K562 (cell line): ENCODE data around the gene STS. TPM values are rescaled to one million over a fixed set of nuclear protein-coding genes. Genes with fewer than 3 reads are reported as not detected.

Experiments used
- ATAC-seq: fragments of 200-7000 bp; cut with Tn5 transposase; 3 replicates; pipeline ENCODE4 v1.9.1; 2020; ENCODE audit warnings: moderate library complexity
- BruUV-seq: library from RNA; stranded (reverse); fragments of 400-500 nt; replicated peaks from 2 replicates; lab custom pipeline; 2021; lab: Mats Ljungman, UMichigan
- CTCF ChIA-PET: fragments of 300-600 bp; formaldehyde crosslinking; extraction: SDS; loops from one replicate; lab custom pipeline; 2021; ENCODE audit warnings: low intra/inter-chr PET ratio; lab: Yijun Ruan, JAX
- POLR2A ChIA-PET: fragments of 300-600, 350-650 bp; sonication (Branson Sonifier 250); formaldehyde crosslinking; extraction: SDS; loops from one replicate; lab custom pipeline; 2021; ENCODE audit warnings: antibody characterized with exemption, inconsistent platforms; lab: Yijun Ruan, JAX
- DNase-seq, 4 experiments: peaks; one replicate each; pipeline versions ENCODE4 v3.0.0 to v3.0.0-alpha.2; 2011 to 2018; ENCODE audit warnings: low spot score in 3 of 4, mixed read lengths in 3 of 4; ENCODE audit errors: extremely low read depth in 1 of 4
- FAIRE-seq: peaks from 2 replicates; lab custom pipeline; 2011; peaks lifted over from hg19 to GRCh38; lab: Jason Lieb, UNC
- H2AFZ ChIP-seq: 2 replicates; pipeline ENCODE4 v1.6.0; 2011; ENCODE audit warnings: low read depth, low read length, control low read depth, inconsistent platforms
- H3K27ac ChIP-seq: fragments of 200-600 bp; 3 replicates; pipeline ENCODE4 v1.8.0; 2011; ENCODE audit warnings: low read depth, mild to moderate bottlenecking, control low read depth, inconsistent platforms, low read length, moderate library complexity, mixed read lengths; ENCODE audit errors: extremely low read depth
- H3K27me3 ChIP-seq, 2 experiments: fragments of 300-600 bp in 1 of 2; 2 replicates in 1 of 2; 3 replicates in 1 of 2; pipeline versions ENCODE4 v1.6.0 to v1.8.0; 2011; ENCODE audit warnings: inconsistent platforms in 2 of 2, low read length in 2 of 2, mild to moderate bottlenecking in 1 of 2, mixed read lengths in 1 of 2, moderate library complexity in 1 of 2; ENCODE audit not compliant: control insufficient read depth in 2 of 2, insufficient read depth in 2 of 2
- H3K36me3 ChIP-seq: fragments of 300-600 bp; 3 replicates; pipeline ENCODE4 v1.8.0; 2011; ENCODE audit warnings: mild to moderate bottlenecking, low read length, inconsistent platforms; ENCODE audit not compliant: control insufficient read depth, insufficient read depth
- H3K4me1 ChIP-seq, 2 experiments: fragments of 200-600 bp in 1 of 2; replicated peaks in 1 of 2; 2 replicates in 1 of 2; 3 replicates in 1 of 2; pipeline versions ENCODE4 v1.5.1 to v1.8.0; 2011; ENCODE audit warnings: inconsistent platforms in 2 of 2, low read length in 2 of 2, mild to moderate bottlenecking in 1 of 2, mixed read lengths in 1 of 2, moderate library complexity in 1 of 2; ENCODE audit not compliant: control insufficient read depth in 2 of 2, insufficient read depth in 2 of 2
- H3K4me2 ChIP-seq: 2 replicates; pipeline ENCODE4 v1.6.1; 2011; ENCODE audit warnings: low read length, control low read depth, inconsistent platforms, mixed read lengths; ENCODE audit not compliant: insufficient read depth
- H3K4me3 ChIP-seq: fragments of 200-600 bp; sonication (generic), shearing (Covaris generic); 2 replicates; pipeline ENCODE4 v1.5.1; 2016; ENCODE audit warnings: control low read depth, inconsistent platforms
- H3K79me2 ChIP-seq: fragments of 200-600 bp; 3 replicates; pipeline ENCODE4 v1.8.0; 2011; ENCODE audit warnings: low read length, inconsistent platforms; ENCODE audit not compliant: control insufficient read depth, insufficient read depth
- H3K9ac ChIP-seq, 2 experiments: 2 replicates each; pipeline versions ENCODE4 v1.6.0 to v1.6.1; 2011; ENCODE audit warnings: low read depth in 2 of 2, low read length in 2 of 2, control low read depth in 1 of 2, inconsistent platforms in 1 of 2, mild to moderate bottlenecking in 1 of 2, mixed read lengths in 1 of 2; ENCODE audit not compliant: insufficient read depth in 1 of 2
- H3K9me1 ChIP-seq: one replicate; pipeline ENCODE4 v1.6.0; 2011; ENCODE audit warnings: inconsistent platforms, mild to moderate bottlenecking, low read length, moderate library complexity; ENCODE audit not compliant: control insufficient read depth, insufficient read depth
- H3K9me3 ChIP-seq: replicated peaks from 2 replicates; pipeline ENCODE4 v1.5.1; 2011; ENCODE audit warnings: low read depth, low read length, inconsistent platforms; ENCODE audit not compliant: control insufficient read depth, insufficient read depth
- H4K20me1 ChIP-seq: replicated peaks from 2 replicates; pipeline ENCODE4 v1.6.1; 2011; ENCODE audit warnings: low read length, inconsistent platforms, mixed read lengths; ENCODE audit not compliant: control insufficient read depth, insufficient read depth
- MTA1 ChIP-seq: fragments of 450-650 bp; IDR thresholded peaks from 2 replicates; pipeline ENCODE4 v1.6.1; 2017; ENCODE audit warnings: borderline replicate concordance
- ZNF512 ChIP-seq: IDR thresholded peaks from 2 replicates; pipeline ENCODE4 v1.6.1; 2016; ENCODE audit warnings: missing genetic modification characterization, missing compliant biosample characterization
- WGBS: fragments of 100-300 bp; shearing (Covaris generic); methylation state at CpG from one replicate; pipeline ENCODE4 v1.1.6; 2016; ENCODE audit warnings: low coverage, mixed read lengths; ENCODE audit not compliant: insufficient coverage; ENCODE audit errors: missing lambda C conversion rate; 5-methylcytosine and 5-hydroxymethylcytosine counted together
- in situ Hi-C: fragments of 300-500 bp; cut with MboI; formaldehyde crosslinking; loops from 4 replicates; pipeline ENCODE4 v1.15.0; 2018; ENCODE audit warnings: inconsistent platforms, mixed read lengths
- intact Hi-C: fragments of 100-400 bp; cut with micrococcal nuclease; formaldehyde crosslinking; loops from 2 replicates; pipeline ENCODE4 v1.14.2; 2022
- polyA plus RNA-seq, 8 experiments: library from polyadenylated mRNA; depleted of rRNA in 4 of 8; stranded (reverse) in 5 of 8; unstranded in 3 of 8; fragments of >200 nt; fragmentation: Nextera tagmentation in 2 of 8; fragmentation: Illumina TruSeq in 1 of 8; extraction: Ambion mirVana in 2 of 8; extraction: Trizol in 1 of 8; gene quantifications; 2 replicates each; pipeline versions ENCODE4 v1.2.1 to v1.2.3, GENCODE V29; 2011 to 2014; ENCODE audit warnings: inconsistent platforms in 1 of 8, missing spikeins in 1 of 8
- total RNA-seq, 7 experiments: library from RNA; depleted of rRNA in 6 of 7; stranded (reverse); fragments of >200 nt in 6 of 7; fragmentation: Illumina TruSeq in 2 of 7; extraction: Trizol in 2 of 7; gene quantifications; 2 replicates each; pipeline versions ENCODE4 v1.2.1 to v1.2.3, GENCODE V29; 2011 to 2021; ENCODE audit warnings: low replicate concordance in 1 of 7
- TF ChIP-seq, protein P1 (sequence below): fragments of 250-450 bp; sonication (Bioruptor Pico); IDR thresholded peaks from 2 replicates; pipeline ENCODE4 v1.8.0; 2022; ENCODE audit warnings: inconsistent platforms

Gene STS
- total and polyA plus RNA-seq, 9 of the 15 experiments (the other 6 are each of a cell fraction or from before 2014, with no cell fraction given): 0.14 to 1.3 (median 0.63) TPM

DNA sequence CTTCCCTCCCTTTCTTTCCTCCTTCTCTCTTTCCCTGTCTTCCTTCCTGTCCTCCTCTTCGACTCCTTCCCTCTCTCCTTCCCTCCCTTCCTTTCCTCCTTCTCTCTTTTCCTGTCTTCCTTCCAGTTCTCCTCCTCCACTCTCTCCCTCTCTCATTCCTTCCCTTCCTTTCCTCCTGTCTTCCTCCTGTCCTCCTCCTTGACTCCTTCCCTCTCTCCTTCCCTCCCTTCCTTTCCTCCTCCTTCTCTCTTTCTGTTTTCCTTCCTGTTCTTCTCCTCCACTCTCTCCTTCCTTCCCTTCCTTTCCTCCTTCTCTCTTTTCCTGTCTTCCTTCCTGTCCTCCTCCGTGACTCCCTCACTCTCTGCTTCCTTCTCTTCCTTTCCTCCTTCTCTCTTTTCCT is 5.7 kb downstream of the STS start:
- FAIRE-seq (no peak), ATAC-seq (no peak), DNase-seq (no peak)
- H3K4me2 ChIP-seq: no peak overlapping the region
- peaks cover 0 to 4% of the 10 kb centered on the region in 2 experiments; a peak in 2 of 5 replicates for H3K4me1 ChIP-seq
- ChIA-PET CTCF (no interaction called here), POLR2A (no interaction called here)
- H3K27me3 ChIP-seq: no peaks in the 10 kb centered on the region
- intact Hi-C loops (no loop called here), in situ Hi-C loops (no loop called here)
- no peaks in the 10 kb centered on the region for H3K9me1 ChIP-seq
- H3K27ac ChIP-seq: no peak overlapping the region
- 0% methylated on average over 1 of the region's 2 CpGs for WGBS
- H3K79me2 ChIP-seq: no peaks in the 10 kb centered on the region
- no peaks in the 10 kb centered on the region for H3K9me3 ChIP-seq
- no peak overlapping the region for H2AFZ ChIP-seq
- H4K20me1 ChIP-seq: no peaks in the 10 kb centered on the region
- TF ChIP-seq ZNF512 (tag) (0 out of 2 replicates have a peak, but pooled peaks have one; percentile 14), MTA1 (no peak)
- TF ChIP-seq, protein P1, sequence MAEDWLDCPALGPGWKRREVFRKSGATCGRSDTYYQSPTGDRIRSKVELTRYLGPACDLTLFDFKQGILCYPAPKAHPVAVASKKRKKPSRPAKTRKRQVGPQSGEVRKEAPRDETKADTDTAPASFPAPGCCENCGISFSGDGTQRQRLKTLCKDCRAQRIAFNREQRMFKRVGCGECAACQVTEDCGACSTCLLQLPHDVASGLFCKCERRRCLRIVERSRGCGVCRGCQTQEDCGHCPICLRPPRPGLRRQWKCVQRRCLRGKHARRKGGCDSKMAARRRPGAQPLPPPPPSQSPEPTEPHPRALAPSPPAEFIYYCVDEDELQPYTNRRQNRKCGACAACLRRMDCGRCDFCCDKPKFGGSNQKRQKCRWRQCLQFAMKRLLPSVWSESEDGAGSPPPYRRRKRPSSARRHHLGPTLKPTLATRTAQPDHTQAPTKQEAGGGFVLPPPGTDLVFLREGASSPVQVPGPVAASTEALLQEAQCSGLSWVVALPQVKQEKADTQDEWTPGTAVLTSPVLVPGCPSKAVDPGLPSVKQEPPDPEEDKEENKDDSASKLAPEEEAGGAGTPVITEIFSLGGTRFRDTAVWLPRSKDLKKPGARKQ (CRISPR knock-in tag): no peak
- H3K4me3 ChIP-seq: no peak overlapping the region
- no TSS peak for BruUV-seq
- H3K9ac ChIP-seq: no peak overlapping the region
- H3K36me3 ChIP-seq: no peaks in the 10 kb centered on the region
